HS-5 (cell line): Measurements from ENCODE around the gene FOXD3.

Experiments used
- DNase-seq: peaks from one replicate; pipeline ENCODE4 v3.0.0-alpha.2; 2012; ENCODE audit warnings: low read depth

FOXD3 gene

GRCh38 chr1:63362073-63362472 lies 39.7 kb downstream of the FOXD3 start:
- no peak for DNase-seq

- no peak for DNase-seq
Measured at GRCh38 chr1:63362578-63362977, 40.2 kb downstream of the FOXD3 start.

- DNase-seq, result no peak
Measured at GRCh38 chr1:63363014-63363413, 40.6 kb downstream of the FOXD3 start.

- no peak for DNase-seq
Measured at GRCh38 chr1:63366908-63367214, 44.5 kb downstream of the FOXD3 start.

GRCh38 chr1:63367215-63368103 lies 45.1 kb downstream of the FOXD3 start, which contains the start of gene ALG6:
Gene ALG6, plus strand, starts transcription at chr1:63367627. Its CDS starts 3,351 bp downstream, at chr1:63370978.
- peak; percentile 54 for DNase-seq

- DNase-seq, result peak; percentile 8
Measured at GRCh38 chr1:63368131-63368530, 45.8 kb downstream of the FOXD3 start.
